CMK (cell line): ENCODE data around the gene ABCB11.
"Not testable (repeated sequence)": the region's sequence is repeated elsewhere in the genome, so short reads cannot be mapped to it uniquely, and the experiment has no call there.

Experiments
- DNase-seq: peaks from one replicate; pipeline ENCODE4 v3.0.0-alpha.2; 2010; ENCODE audit warnings: low read depth

ABCB11 gene

DNA sequence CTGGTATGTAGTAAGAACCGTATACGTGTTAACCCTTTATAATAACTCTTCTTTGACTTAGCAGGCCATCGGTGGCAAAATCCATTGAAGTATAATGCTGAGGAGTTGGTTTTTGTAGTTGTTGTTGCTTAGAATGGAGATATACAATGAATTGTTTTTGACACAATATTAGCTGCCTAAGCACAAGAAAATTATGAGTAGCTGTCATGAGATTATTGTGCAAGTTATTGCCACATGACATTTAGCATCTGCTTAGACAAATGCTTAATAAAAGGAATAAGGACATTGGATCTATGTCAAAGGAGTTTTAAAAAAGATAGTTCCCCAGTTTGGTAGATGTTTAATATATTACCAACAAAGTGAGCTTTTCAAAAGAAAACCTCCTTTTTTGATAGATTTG, 59.9 kb downstream of the ABCB11 start:
- DNase-seq: no peak

- DNase-seq: no peak
Observed at GRCh38 chr2:168970711-168971233, 60.4 kb downstream of the ABCB11 start.

DNA sequence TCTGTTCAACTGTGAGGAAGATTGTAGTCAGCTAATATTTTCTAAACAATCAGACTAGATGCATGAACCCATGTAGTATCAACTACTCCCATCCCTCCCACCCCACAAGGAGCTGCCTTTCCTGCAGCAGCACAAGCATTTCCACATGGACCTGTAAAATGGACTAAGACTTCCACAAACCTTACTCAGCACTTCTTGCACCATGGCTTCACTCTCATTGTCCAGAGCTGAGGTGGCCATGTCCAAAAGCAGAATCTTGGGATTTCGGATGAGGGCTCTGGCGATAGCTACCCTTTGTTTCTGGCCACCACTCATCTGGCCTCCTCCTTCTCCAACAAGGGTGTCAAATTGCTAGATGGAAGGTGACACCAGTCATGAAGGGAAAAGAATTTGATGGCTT, 61.3 kb downstream of the ABCB11 start:
- DNase-seq: no peak

GRCh38 chr2:168968342-168968741, 62.8 kb downstream of the ABCB11 start:
- DNase-seq: no peak

DNA sequence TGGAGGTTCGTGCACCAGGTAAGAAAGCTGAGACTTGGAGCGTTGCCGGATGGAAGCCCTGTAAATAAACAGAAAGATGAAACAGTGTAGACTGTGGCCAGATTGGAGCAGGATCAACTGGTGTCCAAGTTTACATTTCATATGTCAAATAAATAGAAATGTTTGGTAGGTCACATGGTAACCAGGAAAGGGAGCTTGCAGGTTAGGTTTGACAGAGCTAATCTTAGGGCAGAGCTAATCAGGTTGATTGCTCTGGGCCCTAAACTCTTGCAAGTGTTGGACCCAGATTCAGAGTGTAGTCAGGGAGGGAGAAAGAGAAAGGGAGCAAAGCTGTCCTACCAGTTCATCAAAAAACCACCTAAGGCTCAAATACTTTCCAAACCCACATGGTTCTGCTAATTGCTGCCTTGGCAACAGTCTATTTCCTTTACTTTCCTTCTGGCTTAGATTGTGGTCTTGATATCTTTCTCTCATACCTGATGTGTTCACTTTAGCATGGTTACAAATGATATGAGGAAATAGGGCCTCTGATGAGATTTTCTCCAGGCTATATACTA, 66.8 kb downstream of the ABCB11 start:
- DNase-seq: no peak

DNA sequence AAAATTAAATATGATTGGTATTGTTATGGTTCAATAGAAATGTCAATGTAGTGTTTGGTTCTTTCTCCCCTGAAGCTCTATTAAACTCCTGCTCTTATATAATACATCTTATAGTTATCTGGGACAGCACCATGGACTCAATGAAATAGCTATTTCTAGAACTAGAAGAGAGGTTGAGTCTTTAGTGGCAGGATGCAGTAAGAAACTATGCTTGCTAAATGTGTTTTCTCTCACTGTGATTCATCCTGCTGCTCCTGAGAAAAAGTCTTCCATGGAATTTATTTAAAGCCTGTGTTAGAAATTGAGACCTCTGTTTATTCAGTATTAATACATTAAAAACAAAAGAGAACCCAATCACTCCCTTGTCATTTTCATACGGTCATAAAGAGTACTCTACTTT, 68.5 kb downstream of the ABCB11 start:
- no peak for DNase-seq

GRCh38 chr2:168961450-168962229, 69.5 kb downstream of the ABCB11 start:
- DNase-seq: peak; percentile 60

GRCh38 chr2:168956392-168956791, 74.7 kb downstream of the ABCB11 start:
- DNase-seq: no peak

DNA sequence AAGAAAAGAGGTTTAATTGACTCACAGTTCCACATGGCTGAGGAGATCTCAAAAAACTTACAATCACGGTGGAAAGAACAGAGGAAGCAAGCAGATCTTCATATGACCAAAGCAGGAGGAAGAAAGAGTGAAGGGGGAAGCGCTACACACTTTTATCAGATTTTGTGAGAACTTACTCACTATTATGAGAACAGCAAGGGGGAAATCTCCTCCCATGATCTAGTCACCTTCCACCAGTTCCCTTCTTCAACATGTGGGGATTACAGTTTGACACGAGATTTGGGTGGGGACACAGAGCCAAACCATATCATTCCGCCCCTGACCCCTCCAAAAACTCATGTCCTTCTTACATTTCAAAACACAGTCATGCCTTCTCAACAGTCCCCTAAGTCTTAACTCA, 75.8 kb downstream of the ABCB11 start:
- no peak for DNase-seq

- no peak for DNase-seq
Observed at GRCh38 chr2:168954256-168954655, 76.9 kb downstream of the ABCB11 start.

GRCh38 chr2:168952424-168952823, 78.7 kb downstream of the ABCB11 start:
- DNase-seq: no peak

- no peak for DNase-seq
Observed at GRCh38 chr2:168951871-168952270, 79.3 kb downstream of the ABCB11 start.

GRCh38 chr2:168949324-168949723, 81.8 kb downstream of the ABCB11 start:
- DNase-seq: no peak

GRCh38 chr2:168948621-168949212, 82.4 kb downstream of the ABCB11 start:
- no peak for DNase-seq

DNA sequence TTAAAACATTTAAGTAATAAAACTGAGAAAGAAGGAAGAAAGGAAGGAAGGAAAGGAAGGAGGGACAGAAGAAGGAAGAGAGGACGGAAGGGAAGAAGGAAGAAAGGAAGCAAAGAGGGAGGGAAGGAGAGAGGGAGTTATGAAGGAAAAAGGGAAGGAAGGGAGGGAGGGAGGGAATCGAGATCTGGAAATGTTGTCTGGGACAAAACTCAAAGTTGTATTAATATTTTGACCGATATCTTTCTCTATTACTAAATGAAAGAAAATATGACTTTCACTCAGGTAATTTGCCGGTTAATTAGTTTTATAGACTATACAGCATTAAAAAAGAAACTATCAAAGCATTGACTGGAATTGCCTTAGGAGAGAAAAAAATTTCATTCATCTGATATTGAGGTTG, 85.6 kb downstream of the ABCB11 start:
- no peak for DNase-seq

- DNase-seq: no peak
Observed at GRCh38 chr2:168944065-168944464, 87.1 kb downstream of the ABCB11 start.

GRCh38 chr2:168941297-168941696, 89.8 kb downstream of the ABCB11 start:
- DNase-seq: no peak

GRCh38 chr2:168939918-168940317, 91.2 kb downstream of the ABCB11 start:
- DNase-seq: no peak

GRCh38 chr2:168939061-168939460, 92.1 kb downstream of the ABCB11 start:
- DNase-seq: no peak

GRCh38 chr2:168935810-168936581, 95.1 kb downstream of the ABCB11 start:
- DNase-seq: peak; percentile 98

DNA sequence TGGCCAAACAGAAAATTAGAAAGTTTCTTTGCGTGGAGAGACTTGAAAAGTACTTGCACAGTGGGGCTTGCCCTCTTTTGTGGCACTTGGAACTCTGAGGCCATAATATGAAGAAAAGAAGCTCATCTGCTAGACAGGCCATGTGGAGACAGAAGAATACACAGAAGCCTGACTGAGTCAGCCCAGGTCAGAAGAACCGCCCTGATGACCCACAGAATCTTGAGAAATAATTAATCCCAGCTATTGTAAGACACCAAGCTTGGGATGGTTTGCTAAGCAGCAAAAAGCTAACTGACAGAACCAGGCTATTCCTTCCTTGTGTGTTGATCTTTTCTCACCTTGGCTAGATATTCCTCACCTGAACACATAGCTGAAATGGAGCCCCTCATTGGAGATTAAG, 96.3 kb downstream of the ABCB11 start:
- DNase-seq: no peak

- not testable (repeated sequence) for DNase-seq
Observed at GRCh38 chr2:168932174-168932573, 99.0 kb downstream of the ABCB11 start.

DNA sequence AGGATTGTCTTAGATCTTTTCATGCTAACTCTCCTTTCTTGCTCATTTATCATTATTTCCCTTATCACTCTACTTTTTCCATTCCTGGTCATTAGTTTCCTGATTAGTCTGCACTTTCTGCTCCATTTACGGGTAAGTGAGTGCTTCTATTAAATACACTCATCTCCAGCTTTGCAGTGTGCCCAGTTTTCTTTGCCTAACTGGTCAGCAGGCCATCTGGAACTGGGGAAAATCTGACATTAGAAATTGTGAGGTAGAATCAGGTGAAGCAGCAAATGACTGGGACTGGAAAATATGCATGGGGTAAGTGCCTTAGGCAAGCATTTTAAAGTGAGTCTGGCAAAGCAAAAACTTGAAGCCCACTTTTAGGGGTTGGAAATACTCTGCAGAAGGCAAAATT, 100.9 kb downstream of the ABCB11 start:
- no peak for DNase-seq
